CD14-positive monocyte (primary cell): ENCODE results near the gene BCAS2. TPM values are rescaled to one million over a fixed set of nuclear protein-coding genes. Genes with fewer than 3 reads are reported as not detected.

Source experiments
- DNase-seq, 3 donors: peaks; one replicate each; pipeline ENCODE4 v3.0.0-alpha.2; 2011 to 2022
- H2AFZ ChIP-seq: 2 replicates; pipeline ENCODE4 v1.6.0; 2012; ENCODE audit warnings: mild to moderate bottlenecking, low read depth, low read length, inconsistent platforms; ENCODE audit not compliant: insufficient read depth, poor library complexity, severe bottlenecking
- H3K27ac ChIP-seq, 2 donors: 1 replicate in 1 of 2; 2 replicates in 1 of 2; pipeline ENCODE4 v1.5.1; 2012 to 2013; ENCODE audit warnings: low read length in 2 of 2, control low read depth in 1 of 2, inconsistent platforms in 1 of 2, low read depth in 1 of 2, mild to moderate bottlenecking in 1 of 2
- H3K27me3 ChIP-seq, 2 donors: one replicate each; pipeline versions ENCODE4 v1.6.0 to v1.6.1; 2011 to 2013; ENCODE audit warnings: low read length in 2 of 2; ENCODE audit not compliant: control insufficient read depth in 2 of 2, insufficient read depth in 2 of 2
- H3K36me3 ChIP-seq, 2 donors: replicated peaks in 1 of 2; 1 replicate in 1 of 2; 2 replicates in 1 of 2; pipeline versions ENCODE4 v1.5.1 to v1.6.1; 2012 to 2013; ENCODE audit warnings: low read length in 2 of 2, control low read depth in 1 of 2, inconsistent platforms in 1 of 2, mild to moderate bottlenecking in 1 of 2; ENCODE audit not compliant: insufficient read depth in 2 of 2, control insufficient read depth in 1 of 2
- H3K4me1 ChIP-seq, 2 donors: 1 replicate in 1 of 2; 2 replicates in 1 of 2; pipeline versions ENCODE4 v1.5.1 to v1.6.1; 2012 to 2013; ENCODE audit warnings: low read length in 2 of 2, control low read depth in 1 of 2, inconsistent platforms in 1 of 2, mild to moderate bottlenecking in 1 of 2, moderate library complexity in 1 of 2; ENCODE audit not compliant: insufficient read depth in 2 of 2, control insufficient read depth in 1 of 2
- H3K4me2 ChIP-seq: replicated peaks from 2 replicates; pipeline ENCODE3; 2012; ENCODE audit warnings: low read length, moderate library complexity, mild to moderate bottlenecking; ENCODE audit not compliant: poor library complexity, severe bottlenecking; ENCODE audit errors: extremely low read depth
- H3K4me3 ChIP-seq, 3 experiments: fragments of 200-600 bp in 1 of 3; sonication (generic) in 1 of 3; replicated peaks in 1 of 3; 1 replicate in 2 of 3; 2 replicates in 1 of 3; pipeline ENCODE4 v1.5.1; 2011 to 2013; ENCODE audit warnings: low read length in 3 of 3, mild to moderate bottlenecking in 3 of 3, control low read depth in 2 of 3, low read depth in 2 of 3, inconsistent platforms in 1 of 3, moderate library complexity in 1 of 3
- H3K79me2 ChIP-seq: 2 replicates; pipeline ENCODE4 v1.6.0; 2012; ENCODE audit warnings: mild to moderate bottlenecking, control low read depth, inconsistent platforms, low read length, moderate library complexity; ENCODE audit not compliant: insufficient read depth
- H3K9ac ChIP-seq: 2 replicates; pipeline ENCODE4 v1.6.0; 2017; ENCODE audit warnings: low read length, mild to moderate bottlenecking; ENCODE audit not compliant: insufficient read depth, poor library complexity, severe bottlenecking
- H3K9me3 ChIP-seq, 2 donors: replicated peaks in 1 of 2; 1 replicate in 1 of 2; 2 replicates in 1 of 2; pipeline versions ENCODE4 v1.5.1 to v1.6.1; 2012 to 2013; ENCODE audit warnings: low read length in 2 of 2, control low read depth in 1 of 2; ENCODE audit not compliant: control insufficient read depth in 1 of 2, insufficient read depth in 1 of 2
- H4K20me1 ChIP-seq: 2 replicates; pipeline ENCODE4 v1.6.0; 2012; ENCODE audit warnings: mild to moderate bottlenecking, low read length, control low read depth, moderate library complexity; ENCODE audit not compliant: insufficient read depth
- H3K27ac Mint-ChIP-seq, 7 donors: one replicate each; pipeline ENCODE4 v1.8.0; 2020; ENCODE audit warnings: mild to moderate bottlenecking in 7 of 7, mixed read lengths in 7 of 7, moderate library complexity in 6 of 7, inconsistent platforms in 2 of 7
- H3K27me3 Mint-ChIP-seq, 3 donors: one replicate each; pipeline ENCODE4 v1.8.0; 2021 to 2022; ENCODE audit warnings: low read depth in 3 of 3, mild to moderate bottlenecking in 3 of 3, mixed read lengths in 3 of 3, moderate library complexity in 3 of 3, inconsistent platforms in 1 of 3
- H3K36me3 Mint-ChIP-seq, 2 donors: one replicate each; pipeline ENCODE4 v1.8.0; 2020; ENCODE audit warnings: mixed read lengths in 2 of 2, inconsistent platforms in 1 of 2, mild to moderate bottlenecking in 1 of 2
- H3K4me1 Mint-ChIP-seq: one replicate; pipeline ENCODE4 v1.8.0; 2020; ENCODE audit warnings: mild to moderate bottlenecking, mixed read lengths
- H3K4me3 Mint-ChIP-seq, 2 donors: one replicate each; pipeline ENCODE4 v1.8.0; 2020; ENCODE audit warnings: mild to moderate bottlenecking in 2 of 2, mixed read lengths in 2 of 2, moderate library complexity in 1 of 2
- H3K9me3 Mint-ChIP-seq, 7 donors: one replicate each; pipeline ENCODE4 v1.8.0; 2020 to 2022; ENCODE audit warnings: mixed read lengths in 7 of 7, mild to moderate bottlenecking in 6 of 7, moderate library complexity in 6 of 7, inconsistent platforms in 2 of 7
- WGBS: methylation state at CpG from one replicate; pipeline ENCODE4 v1.1.5; 2013; ENCODE audit warnings: missing lambda C conversion rate; ENCODE audit not compliant: insufficient coverage; 5-methylcytosine and 5-hydroxymethylcytosine counted together
- intact Hi-C, 2 donors: fragments of 100-400 bp; cut with micrococcal nuclease; formaldehyde crosslinking; loops; one replicate each; pipeline versions ENCODE4 v1.15.0 to v1.15.1; 2023
- polyA plus RNA-seq, 3 donors: library from polyadenylated mRNA; depleted of rRNA in 1 of 3; unstranded in 2 of 3; stranded (reverse) in 1 of 3; fragments of 300-500 nt in 2 of 3; fragments of >200 nt in 1 of 3; fragmentation: Illumina TruSeq in 2 of 3; gene quantifications; 1 replicate in 2 of 3; 2 replicates in 1 of 3; pipeline ENCODE4 v1.2.3, GENCODE V29; 2012 to 2021
- TF ChIP-seq, protein P1 (sequence below): fragments of 200-600 bp; IDR thresholded peaks from one replicate; pipeline ENCODE4 v1.8.0; 2022; ENCODE audit warnings: antibody characterized with exemption, mild to moderate bottlenecking

Gene BCAS2
- polyA plus RNA-seq, 3 donors, result 22.1 to 55.7 (median 47.6) TPM

DNA sequence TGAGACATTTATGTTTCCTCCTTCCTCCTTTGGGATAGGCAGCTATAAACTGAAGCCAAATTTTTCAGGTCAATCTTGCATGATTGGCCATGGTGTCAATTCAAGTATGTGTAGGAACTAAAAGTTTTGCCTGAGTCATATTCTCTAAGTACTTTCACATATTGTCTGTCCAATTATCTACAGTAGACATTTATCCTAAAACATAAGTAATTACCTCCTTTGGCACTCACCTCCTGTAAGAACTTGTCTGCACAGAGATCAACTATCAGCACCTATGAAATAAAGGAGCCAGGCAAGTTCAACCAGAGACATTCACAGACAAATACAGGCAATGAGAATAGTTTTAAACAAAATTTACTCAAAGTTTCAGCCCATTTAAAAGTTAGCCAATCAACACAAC lies 14.2 kb upstream of the BCAS2 start:
- H3K4me3 Mint-ChIP-seq, result no peak overlapping the region
- H3K27ac Mint-ChIP-seq, result no peak overlapping the region
- H3K27me3 Mint-ChIP-seq, result peaks cover 7 to 11% (median 8%) of the 10 kb centered on the region in 3 donors
- Histone ChIP-seq H3K4me2 (no peak overlapping the region), H4K20me1 (no peaks in the 10 kb centered on the region), H3K9me3 (no peaks in the 10 kb centered on the region), H3K9ac (no peak overlapping the region), H3K4me3 (no peak overlapping the region), H3K27me3 (peaks cover 2 to 12% of the 10 kb centered on the region in 2 donors), H3K79me2 (no peaks in the 10 kb centered on the region), H3K27ac (no peak overlapping the region), H3K36me3 (no peaks in the 10 kb centered on the region), H3K4me1 (no peaks in the 10 kb centered on the region), H2AFZ (no peak overlapping the region)
- H3K9me3 Mint-ChIP-seq, result peaks cover 0 to 3% (median 2%) of the 10 kb centered on the region in 7 donors
- H3K36me3 Mint-ChIP-seq, result no peaks in the 10 kb centered on the region
- intact Hi-C loops, result loop anchor here in 1 of 2 donors (10.0 kb wide), 1 partner anchor 49 kb away; no protein-coding TSS in a partner anchor
- DNase-seq, result no peak
- TF ChIP-seq, protein P1, sequence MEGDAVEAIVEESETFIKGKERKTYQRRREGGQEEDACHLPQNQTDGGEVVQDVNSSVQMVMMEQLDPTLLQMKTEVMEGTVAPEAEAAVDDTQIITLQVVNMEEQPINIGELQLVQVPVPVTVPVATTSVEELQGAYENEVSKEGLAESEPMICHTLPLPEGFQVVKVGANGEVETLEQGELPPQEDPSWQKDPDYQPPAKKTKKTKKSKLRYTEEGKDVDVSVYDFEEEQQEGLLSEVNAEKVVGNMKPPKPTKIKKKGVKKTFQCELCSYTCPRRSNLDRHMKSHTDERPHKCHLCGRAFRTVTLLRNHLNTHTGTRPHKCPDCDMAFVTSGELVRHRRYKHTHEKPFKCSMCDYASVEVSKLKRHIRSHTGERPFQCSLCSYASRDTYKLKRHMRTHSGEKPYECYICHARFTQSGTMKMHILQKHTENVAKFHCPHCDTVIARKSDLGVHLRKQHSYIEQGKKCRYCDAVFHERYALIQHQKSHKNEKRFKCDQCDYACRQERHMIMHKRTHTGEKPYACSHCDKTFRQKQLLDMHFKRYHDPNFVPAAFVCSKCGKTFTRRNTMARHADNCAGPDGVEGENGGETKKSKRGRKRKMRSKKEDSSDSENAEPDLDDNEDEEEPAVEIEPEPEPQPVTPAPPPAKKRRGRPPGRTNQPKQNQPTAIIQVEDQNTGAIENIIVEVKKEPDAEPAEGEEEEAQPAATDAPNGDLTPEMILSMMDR, result no peak
- H3K4me1 Mint-ChIP-seq, result no peaks in the 10 kb centered on the region

GRCh38 chr1:114594046-114594445 lies 12.6 kb upstream of the BCAS2 start:
- H3K9ac ChIP-seq, result no peak overlapping the region
- TF ChIP-seq, protein P1, result no peak
- H3K79me2 ChIP-seq, result no peaks in the 10 kb centered on the region
- no peak overlapping the region for H2AFZ ChIP-seq
- H3K36me3 Mint-ChIP-seq, result no peaks in the 10 kb centered on the region
- H3K4me3 ChIP-seq, result no peak overlapping the region
- no peaks in the 10 kb centered on the region for H4K20me1 ChIP-seq
- no peaks in the 10 kb centered on the region for H3K36me3 ChIP-seq
- DNase-seq, result no peak
- WGBS, result 80% methylated on average over 1 of the region's 3 CpGs
- H3K9me3 Mint-ChIP-seq, result peaks cover 0 to 3% (median 2%) of the 10 kb centered on the region in 7 donors
- no peak overlapping the region for H3K27ac Mint-ChIP-seq
- H3K4me1 ChIP-seq, result no peaks in the 10 kb centered on the region
- H3K9me3 ChIP-seq, result no peaks in the 10 kb centered on the region
- no peak overlapping the region for H3K4me3 Mint-ChIP-seq
- no peak overlapping the region for H3K27ac ChIP-seq
- peaks cover 5 to 12% of the 10 kb centered on the region in 2 donors for H3K27me3 ChIP-seq
- H3K4me2 ChIP-seq, result no peak overlapping the region
- intact Hi-C loops, result loop anchor here in 1 of 2 donors (10.0 kb wide), 1 partner anchor 51 kb away; no protein-coding TSS in a partner anchor
- H3K4me1 Mint-ChIP-seq, result no peaks in the 10 kb centered on the region
- peaks cover 10 to 16% (median 15%) of the 10 kb centered on the region in 3 donors for H3K27me3 Mint-ChIP-seq
